ENCODE measurements around the gene RBMXL3.
"Not testable (repeated sequence)": the region's sequence is repeated elsewhere in the genome, so short reads cannot be mapped to it uniquely, and the experiment has no call there.

RBMXL3 gene

DNA sequence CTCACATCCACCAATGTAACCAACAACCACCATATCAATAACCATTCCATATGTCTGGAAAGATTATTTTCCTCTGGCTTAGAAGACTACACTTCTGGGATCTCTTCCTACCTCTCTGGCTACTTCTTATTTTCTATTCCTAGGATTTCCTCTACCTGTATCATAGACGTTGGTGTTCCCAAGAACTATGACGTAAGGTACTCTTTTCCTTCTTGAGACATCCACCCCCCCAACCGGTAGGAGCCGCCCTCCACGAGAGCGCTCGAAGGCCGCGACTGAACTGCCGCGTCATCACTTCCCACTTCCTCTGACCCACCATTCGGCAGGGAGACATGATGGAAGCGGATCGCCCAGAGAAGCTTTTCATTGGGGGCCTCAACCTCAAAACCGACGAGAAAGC, at the start of gene RBMXL3:
Gene RBMXL3 (plus strand): TSS at position 301 of the 400 bp plus-strand sequence. CDS start 32 bp downstream, at position 333.
- DNase-seq (ENCODE audit: low read depth in 2 of 2, low spot score in 1 of 2) = no peak

- no peak for DNase-seq (ENCODE audit: low read depth in 2 of 2, low spot score in 1 of 2)
Measured at GRCh38 chrX:115142057-115142456, 47.2 kb upstream of the RBMXL3 start.

DNA sequence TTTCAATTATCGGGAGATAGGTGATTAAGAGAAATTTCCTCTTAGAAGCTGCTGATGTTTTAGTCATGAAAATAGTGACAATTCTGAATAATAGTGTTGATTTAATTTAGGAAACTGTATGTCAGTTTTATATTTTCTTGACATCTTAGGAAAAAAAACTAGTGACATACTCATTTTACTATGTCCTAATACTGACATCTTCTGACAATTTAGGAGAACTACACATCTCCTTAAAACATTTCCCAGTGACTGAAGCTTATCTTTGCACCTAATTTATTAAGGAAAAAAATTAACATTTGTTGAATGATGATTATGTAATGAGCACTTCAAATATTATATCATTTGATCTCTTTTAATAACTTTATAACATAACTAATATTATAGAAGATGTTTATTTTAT, 42.0 kb upstream of the RBMXL3 start:
- DNase-seq (ENCODE audit: low read depth in 2 of 2, low spot score in 1 of 2) = no peak

- DNase-seq (ENCODE audit: low read depth in 2 of 2, low spot score in 1 of 2) = no peak
Measured at GRCh38 chrX:115173181-115173580, 16.0 kb upstream of the RBMXL3 start.

- DNase-seq (ENCODE audit: low read depth in 2 of 2, low spot score in 1 of 2) = no peak
Measured at GRCh38 chrX:115174548-115174947, 14.7 kb upstream of the RBMXL3 start.

- DNase-seq (ENCODE audit: low read depth in 2 of 2, low spot score in 1 of 2) = no peak
Measured at GRCh38 chrX:115177932-115178331, 11.3 kb upstream of the RBMXL3 start.

GRCh38 chrX:115178473-115178872, 10.7 kb upstream of the RBMXL3 start:
- DNase-seq (ENCODE audit: low read depth in 2 of 2, low spot score in 1 of 2) = no peak

DNA sequence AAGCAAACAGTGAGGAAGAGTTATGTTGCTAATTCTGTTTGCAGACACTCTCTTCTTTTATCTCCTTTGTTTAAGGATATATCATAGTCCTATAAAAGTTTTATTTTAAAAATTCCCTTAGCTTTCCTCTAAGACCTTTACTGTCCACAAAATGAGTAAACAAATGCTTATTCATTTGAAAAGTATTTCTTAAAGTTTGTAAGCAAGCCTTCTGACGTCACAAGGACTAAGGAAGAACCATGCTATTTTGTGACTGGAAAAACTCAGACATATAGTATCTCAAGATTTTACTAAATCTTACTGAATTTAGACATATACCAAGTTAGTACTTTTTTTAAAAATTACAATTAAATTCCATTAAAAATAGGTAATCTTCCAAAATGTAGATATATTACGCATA, 5.2 kb upstream of the RBMXL3 start:
- no peak for DNase-seq (ENCODE audit: low read depth in 2 of 2, low spot score in 1 of 2)

DNA sequence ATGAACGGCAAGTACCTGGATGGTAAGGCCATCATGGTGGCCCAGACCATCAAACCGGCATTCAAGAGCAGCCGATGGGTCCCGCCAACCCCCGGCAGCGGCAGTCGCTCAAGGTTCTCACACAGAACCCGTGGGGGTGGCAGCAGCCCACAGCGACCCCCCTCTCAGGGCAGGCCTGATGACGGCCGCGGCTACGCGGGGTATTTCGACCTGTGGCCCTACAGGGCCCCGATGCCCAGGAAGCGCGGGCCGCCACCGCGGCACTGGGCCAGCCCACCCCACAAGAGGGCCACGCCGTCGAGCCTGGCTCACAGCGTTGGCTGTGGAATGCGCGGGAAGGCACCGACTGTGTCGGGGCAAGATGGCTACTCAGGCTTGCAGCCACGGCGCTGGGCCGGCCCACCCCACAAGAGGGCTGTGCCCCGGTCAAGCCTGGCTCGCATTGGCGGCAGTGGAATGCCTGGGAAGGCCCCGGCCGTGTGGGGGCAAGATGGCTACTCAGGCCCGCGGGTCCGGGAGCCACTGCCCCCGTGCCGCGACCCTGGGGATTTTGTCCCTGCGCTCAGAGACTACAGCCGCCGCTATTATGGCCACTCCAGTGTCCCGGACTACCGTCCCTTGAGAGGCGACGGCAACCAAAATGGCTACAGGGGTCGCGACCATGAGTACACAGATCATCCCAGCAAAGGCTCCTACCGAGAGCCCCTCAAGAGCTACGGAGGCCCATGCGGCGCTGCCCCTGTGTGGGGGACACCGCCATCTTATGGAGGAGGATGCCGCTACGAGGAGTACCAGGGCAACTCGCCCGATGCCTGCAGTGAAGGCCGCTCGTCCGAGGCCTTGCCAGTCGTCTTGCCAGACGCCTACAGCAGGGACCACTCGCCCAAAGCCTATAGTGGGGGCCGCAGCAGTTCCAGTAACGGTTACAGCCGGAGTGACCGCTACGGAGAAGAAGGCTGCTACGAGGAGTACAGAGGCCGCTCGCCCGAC, 731 bp downstream of the RBMXL3 start:
- DNase-seq (ENCODE audit: low read depth in 2 of 2, low spot score in 1 of 2) = no peak

DNA sequence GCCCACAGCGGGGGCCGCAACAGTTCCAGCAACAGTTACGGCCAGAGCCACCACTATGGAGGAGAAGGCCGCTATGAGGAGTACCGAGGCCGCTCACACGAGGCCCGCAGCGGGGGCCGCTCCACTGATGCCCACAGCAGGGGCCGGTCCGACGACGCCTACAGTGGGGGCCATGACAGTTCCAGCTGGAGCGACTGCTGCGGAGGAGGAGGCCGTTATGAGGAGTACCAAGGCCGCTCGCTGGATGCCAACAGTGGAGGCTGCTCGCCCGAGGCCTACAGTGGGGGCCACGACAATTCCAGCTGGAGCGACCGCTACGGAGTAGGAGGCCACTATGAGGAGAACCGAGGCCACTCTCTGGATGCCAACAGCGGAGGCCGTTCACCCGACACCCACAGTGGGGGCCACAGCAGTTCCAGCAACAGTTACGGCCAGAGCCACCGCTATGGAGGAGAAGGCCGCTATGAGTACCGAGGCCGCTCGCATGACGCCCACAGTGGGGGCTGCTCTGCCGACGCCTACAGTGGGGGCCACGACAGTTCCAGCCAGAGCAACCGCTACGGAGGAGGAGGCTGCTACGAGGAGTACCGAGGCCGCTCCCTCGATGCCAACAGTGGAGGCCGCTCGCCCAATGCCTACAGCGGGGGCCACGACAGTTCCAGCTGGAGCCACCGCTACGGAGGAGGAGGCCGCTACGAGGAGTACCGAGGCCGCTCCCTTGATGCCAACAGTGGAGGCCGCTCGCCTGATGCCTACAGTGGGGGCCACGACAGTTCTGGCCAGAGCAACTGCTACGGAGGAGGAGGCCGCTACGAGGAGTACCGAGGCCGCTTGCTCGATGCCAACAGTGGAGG, 1.7 kb downstream of the RBMXL3 start:
- DNase-seq (ENCODE audit: low read depth in 2 of 2, low spot score in 1 of 2) = no peak

DNA sequence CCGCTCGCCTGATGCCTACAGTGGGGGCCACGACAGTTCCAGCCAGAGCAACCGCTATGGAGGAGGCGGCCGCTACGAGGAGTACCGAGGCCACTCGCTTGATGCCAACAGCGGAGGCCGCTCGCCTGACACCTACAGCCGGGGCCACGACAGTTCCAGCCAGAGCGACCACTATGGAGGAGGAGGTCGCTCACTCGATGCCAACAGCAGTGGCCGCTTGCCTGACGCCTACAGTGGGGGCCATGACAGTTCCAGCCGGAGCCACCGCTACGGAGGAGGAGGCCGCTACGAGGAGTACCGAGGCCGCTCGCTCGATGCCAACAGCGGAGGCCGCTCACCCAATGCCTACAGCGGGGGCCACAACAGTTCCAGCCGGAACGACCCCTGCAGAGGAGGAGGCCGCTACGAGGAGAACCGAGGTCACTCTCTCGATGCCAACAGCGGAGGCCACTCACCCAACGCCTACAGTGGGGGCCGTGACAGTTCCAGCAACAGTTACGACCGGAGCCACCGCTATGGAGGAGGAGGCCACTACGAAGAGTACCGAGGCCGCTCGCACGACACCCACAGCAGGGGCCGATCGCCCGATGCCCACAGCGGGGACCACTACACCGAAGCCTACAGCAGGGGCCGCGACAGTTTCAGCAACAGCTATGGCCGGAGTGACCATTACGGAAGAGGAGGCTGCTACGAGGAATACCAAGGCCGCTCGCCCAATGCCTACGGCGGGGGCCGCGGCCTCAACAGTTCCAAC, 2.5 kb downstream of the RBMXL3 start:
- no peak for DNase-seq (ENCODE audit: low read depth in 2 of 2, low spot score in 1 of 2)

DNA sequence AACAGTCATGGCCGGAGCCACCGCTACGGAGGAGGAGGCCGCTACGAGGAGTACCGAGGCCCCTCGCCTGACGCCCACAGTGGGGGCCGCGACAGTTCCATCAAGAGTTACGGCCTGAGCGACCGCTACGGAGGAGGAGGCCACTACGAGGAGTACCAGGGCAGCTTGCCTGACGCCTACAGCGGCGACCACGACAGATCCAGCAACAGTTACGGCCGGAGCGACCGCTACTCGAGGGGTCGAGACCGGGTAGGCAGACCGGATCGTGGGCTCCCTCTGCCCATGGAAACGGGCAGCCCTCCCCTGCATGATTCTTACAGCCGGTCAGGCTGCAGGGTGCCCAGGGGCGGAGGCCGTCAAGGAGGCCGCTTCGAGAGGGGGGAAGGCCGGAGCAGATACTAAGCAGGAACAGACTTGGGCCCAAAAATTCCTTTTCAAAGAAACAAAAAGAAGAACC, 3.1 kb downstream of the RBMXL3 start:
- DNase-seq (ENCODE audit: low read depth in 2 of 2, low spot score in 1 of 2) = no peak

DNA sequence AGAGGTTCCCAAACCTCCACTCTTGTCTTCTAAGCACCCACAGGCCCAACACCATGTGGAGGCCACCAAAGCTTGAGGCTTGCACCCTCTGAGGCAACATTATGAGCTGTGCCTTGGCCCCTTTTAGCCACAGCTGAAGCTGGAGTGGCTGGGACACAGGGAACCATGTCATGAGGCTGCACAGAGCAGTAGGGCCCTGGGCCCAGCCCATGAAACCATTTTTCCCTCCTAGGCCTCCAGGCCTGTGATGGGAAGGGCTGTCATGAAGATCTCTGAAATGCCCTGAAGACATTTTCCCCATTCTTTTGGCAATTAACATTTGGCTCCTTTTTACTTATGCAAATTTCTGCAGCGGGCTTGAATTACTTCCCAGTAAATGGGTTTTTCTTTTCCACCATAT, 14.8 kb downstream of the RBMXL3 start:
- DNase-seq (ENCODE audit: low read depth in 2 of 2, low spot score in 1 of 2) = no peak

GRCh38 chrX:115209547-115209946, 20.3 kb downstream of the RBMXL3 start:
- DNase-seq (ENCODE audit: low read depth in 2 of 2, low spot score in 1 of 2) = not testable (repeated sequence)

DNA sequence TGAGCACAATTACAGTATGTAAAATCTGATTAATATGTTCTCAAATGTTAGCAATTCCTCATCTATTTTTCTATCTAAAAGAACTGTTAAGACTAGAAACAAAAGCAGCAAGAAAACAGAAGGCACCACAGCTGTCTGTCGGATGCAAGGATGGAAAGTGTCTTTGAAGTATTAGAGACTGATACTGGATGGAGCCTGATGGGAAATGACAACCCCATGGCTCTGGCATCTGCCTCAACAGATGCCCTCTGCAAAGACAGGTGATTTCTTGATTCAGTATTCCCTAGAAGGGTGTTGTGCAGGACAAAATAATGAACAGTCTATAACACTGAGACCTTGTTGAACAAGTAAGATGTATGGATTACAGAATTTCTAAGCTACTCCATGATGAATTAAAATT, 24.9 kb downstream of the RBMXL3 start:
- no peak for DNase-seq (ENCODE audit: low read depth in 2 of 2, low spot score in 1 of 2)

DNA sequence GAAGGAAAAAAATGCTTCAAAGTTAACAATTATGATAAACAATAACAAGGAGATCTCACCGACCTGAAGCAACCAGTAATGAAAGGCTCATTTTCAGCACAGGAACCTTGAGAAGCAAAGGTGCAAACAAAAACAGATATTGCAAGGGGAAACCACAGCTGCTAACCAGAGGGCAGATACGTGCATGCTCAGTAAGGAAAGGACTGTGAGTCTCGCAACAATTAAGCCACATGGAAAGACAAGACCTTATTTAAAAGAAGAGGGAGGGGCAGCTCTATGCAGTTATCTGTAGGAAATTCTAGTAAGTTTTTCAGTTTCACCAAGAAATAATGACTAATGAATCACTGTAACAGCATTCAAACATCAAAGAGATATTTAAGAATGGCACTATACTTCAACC, 25.4 kb downstream of the RBMXL3 start:
- DNase-seq (ENCODE audit: low read depth in 2 of 2, low spot score in 1 of 2) = no peak

GRCh38 chrX:115217346-115217745, 28.1 kb downstream of the RBMXL3 start:
- not testable (repeated sequence) for DNase-seq (ENCODE audit: low read depth in 2 of 2, low spot score in 1 of 2)

- DNase-seq (ENCODE audit: low read depth in 2 of 2, low spot score in 1 of 2) = no peak
Measured at GRCh38 chrX:115226929-115227328, 37.7 kb downstream of the RBMXL3 start.

DNA sequence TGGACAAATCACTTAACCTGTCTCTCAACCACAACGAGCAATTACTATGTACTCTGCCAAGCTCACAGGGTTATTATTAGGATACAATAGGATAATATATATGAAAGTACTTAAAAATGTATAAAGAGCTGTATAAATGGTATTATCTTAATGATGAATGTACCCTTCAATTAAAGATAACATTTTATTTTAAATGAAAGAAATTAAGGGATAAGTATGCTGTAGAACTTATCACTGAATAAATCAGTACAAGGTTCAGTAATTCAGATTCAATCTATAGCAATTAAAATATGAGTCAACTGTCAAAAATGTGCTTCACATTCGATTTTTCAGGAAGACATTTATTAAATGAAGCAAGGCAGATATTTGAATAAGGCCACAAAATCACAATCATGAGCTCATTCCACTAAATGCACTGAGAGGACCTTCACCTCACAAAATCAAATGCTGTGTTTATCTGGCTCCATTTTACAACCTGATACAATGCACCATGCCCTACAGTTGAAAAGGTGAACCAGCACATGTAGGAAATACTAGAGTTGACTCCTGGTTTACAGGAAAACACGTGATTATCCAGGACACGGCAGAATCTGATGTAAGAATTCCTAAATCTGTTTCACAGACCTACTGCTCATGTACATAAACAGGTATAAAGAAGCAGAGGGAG, 40.3 kb downstream of the RBMXL3 start:
- DNase-seq (ENCODE audit: low read depth in 2 of 2, low spot score in 1 of 2) = no peak

DNA sequence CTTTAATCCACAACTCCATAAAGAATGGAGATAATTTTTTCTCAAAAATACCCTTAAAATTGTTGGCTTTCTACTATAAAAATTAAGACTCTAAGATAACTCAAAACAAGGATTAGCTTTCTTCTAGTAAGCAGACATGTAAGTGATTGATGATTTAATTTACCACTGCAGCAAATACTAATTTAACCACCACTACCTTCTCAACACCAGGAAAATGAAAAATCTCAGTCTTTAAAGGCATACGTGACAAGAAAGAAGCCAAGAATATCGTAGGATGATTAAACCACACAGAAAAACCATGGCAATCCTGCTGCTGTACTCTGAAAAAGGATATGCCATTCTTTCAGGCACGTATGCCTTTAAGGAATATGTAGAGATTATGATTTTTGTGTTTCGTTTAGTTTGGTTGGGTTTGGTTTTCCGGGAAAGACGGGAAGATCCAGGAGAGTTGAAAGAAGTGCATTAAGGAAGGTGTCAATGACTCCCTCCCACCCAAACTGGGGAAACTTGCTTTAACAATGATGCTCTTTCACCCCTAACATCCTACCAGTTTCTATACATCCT, 43.8 kb downstream of the RBMXL3 start:
- DNase-seq (ENCODE audit: low read depth in 2 of 2, low spot score in 1 of 2) = no peak

Data from stimulated activated CD8-positive, alpha-beta memory T cell treated with anti-CD3 and anti-CD28 coated beads, Interleukin-4, amount 100 ng/mL, for 4 hours (primary cell).